ENCODE data around the gene XPNPEP1. TPM values are rescaled to one million over a fixed set of nuclear protein-coding genes. Genes with fewer than 3 reads are reported as not detected.

The XPNPEP1 gene
- total RNA-seq, 2 experiments from 2014 or later, result 83.2 to 87.3 TPM

DNA sequence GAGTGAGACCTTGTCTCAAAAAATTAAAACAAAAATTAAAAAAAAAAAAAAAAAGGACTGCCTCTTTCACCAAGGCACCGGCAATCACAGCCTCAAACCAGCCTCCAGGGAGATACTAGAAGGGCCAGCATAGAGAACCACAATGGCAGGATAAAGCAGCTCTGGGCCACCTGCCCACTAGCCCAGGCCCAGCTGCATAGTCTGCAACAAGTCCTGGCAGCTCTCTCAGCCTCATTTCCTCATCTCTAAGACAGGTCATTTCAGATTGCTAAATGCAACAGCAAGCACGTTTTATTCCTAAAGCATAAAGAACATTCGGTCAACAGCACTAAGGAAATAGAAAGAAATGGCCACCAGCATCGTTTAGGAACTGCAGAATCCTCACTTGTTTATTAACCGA is 28.8 kb downstream of the XPNPEP1 start:
- H3K4me3 Mint-ChIP-seq, result no peak overlapping the region
- no peaks in the 10 kb centered on the region for H3K27me3 Mint-ChIP-seq
- peaks cover 66% of the 10 kb centered on the region for H3K36me3 Mint-ChIP-seq (ENCODE audit: low read depth)
- ChIA-PET CTCF (interaction anchor here (1.4 kb wide), 1 partner anchor 10 kb away, joined by 6 read pairs; no protein-coding TSS in a partner anchor), POLR2A (no interaction called here)
- H3K9me3 Mint-ChIP-seq, result no peaks in the 10 kb centered on the region
- DNase-seq, result no peak
- H3K27ac Mint-ChIP-seq, result peak overlapping the region; percentile 4
- peaks cover 57% of the 10 kb centered on the region for H3K4me1 Mint-ChIP-seq

DNA sequence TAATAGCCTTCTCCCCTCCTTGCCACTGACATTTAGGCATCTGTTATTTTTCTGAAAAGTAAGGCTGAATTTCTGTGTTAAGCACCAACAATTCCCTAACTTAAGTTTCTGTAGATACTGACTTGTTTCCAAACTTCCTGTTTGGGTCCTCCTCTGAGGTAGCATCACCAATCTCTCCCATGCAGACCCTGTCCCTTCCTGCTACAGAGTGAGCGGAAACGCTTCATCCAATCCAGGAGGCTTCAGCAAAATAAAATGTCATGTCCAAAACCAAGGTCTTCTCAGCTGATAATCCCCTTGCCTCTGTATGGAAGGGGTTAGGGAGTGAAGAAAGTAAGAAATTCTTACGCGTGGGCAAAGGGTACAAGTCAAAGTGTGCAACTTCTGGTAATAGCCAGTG is 29.9 kb downstream of the XPNPEP1 start:
- H3K4me1 Mint-ChIP-seq, result peaks cover 53% of the 10 kb centered on the region
- H3K36me3 Mint-ChIP-seq (ENCODE audit: low read depth), result peaks cover 55% of the 10 kb centered on the region
- no peaks in the 10 kb centered on the region for H3K27me3 Mint-ChIP-seq
- no peak for DNase-seq
- ChIA-PET POLR2A (no interaction called here), CTCF (interaction anchor here (1.4 kb wide), 1 partner anchor 9 kb away, joined by 6 read pairs; no protein-coding TSS in a partner anchor)
- H3K9me3 Mint-ChIP-seq, result no peaks in the 10 kb centered on the region
- no peak overlapping the region for H3K27ac Mint-ChIP-seq
- no peak overlapping the region for H3K4me3 Mint-ChIP-seq

DNA sequence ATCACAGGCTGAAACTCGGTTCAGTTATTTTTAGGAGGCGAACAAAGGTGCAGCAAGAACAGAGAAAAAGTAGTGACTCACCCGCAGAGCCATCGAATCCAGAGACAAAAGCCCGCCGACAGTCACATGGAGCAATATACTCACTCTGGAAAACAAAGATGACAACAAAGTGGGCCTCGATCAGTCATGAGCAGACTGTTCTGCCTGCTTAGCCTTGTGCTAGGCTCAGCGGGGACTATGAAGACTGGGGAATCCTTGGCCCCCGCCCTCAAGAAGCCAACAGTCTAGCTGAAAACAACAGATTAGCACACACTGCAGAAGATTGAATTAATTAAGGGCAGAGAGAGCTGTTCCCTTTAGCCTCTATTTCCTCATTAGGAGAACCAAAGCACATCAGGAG is 30.4 kb downstream of the XPNPEP1 start:
- peaks cover 51% of the 10 kb centered on the region for H3K36me3 Mint-ChIP-seq (ENCODE audit: low read depth)
- ChIA-PET POLR2A (no interaction called here), CTCF (interaction anchor here (0.7 to 1.4 kb wide), 3 partner anchors 9 to 17 kb away, joined by 3 to 6 read pairs (median 5); no protein-coding TSS in a partner anchor)
- peaks cover 53% of the 10 kb centered on the region for H3K4me1 Mint-ChIP-seq
- no peak overlapping the region for H3K27ac Mint-ChIP-seq
- no peak overlapping the region for H3K4me3 Mint-ChIP-seq
- DNase-seq, result no peak
- H3K27me3 Mint-ChIP-seq, result no peaks in the 10 kb centered on the region
- no peaks in the 10 kb centered on the region for H3K9me3 Mint-ChIP-seq

DNA sequence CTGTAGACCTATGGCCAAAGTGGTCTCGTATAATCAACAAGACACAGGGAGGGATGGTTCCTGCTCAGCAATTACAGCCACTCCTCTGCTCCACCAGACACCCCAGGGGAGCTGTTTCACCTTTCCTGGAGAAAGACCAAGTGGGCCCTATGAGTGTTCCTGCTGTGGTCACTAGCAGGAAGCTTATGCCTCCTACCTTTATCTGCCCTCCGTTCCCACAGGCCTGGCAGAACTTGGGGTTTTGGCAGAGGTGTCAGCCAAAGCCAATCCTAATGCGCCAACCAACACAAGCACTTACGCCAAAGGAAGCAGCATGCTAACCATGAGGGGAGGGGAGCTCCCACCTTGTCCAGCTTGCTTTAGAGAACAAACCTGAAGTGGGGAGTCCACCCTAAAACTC is 31.2 kb downstream of the XPNPEP1 start:
- H3K9me3 Mint-ChIP-seq, result no peaks in the 10 kb centered on the region
- CTCF ChIA-PET, result interaction anchor here (0.6 to 1.3 kb wide), 4 partner anchors 8 to 388 kb away, joined by 3 to 5 read pairs (median 4); no protein-coding TSS in a partner anchor
- no peaks in the 10 kb centered on the region for H3K27me3 Mint-ChIP-seq
- no peak overlapping the region for H3K4me3 Mint-ChIP-seq
- H3K27ac Mint-ChIP-seq, result peak overlapping the region; percentile 76
- H3K36me3 Mint-ChIP-seq (ENCODE audit: low read depth), result peaks cover 44% of the 10 kb centered on the region
- POLR2A ChIA-PET, result no interaction called here
- no peak for DNase-seq
- H3K4me1 Mint-ChIP-seq, result peaks cover 57% of the 10 kb centered on the region

DNA sequence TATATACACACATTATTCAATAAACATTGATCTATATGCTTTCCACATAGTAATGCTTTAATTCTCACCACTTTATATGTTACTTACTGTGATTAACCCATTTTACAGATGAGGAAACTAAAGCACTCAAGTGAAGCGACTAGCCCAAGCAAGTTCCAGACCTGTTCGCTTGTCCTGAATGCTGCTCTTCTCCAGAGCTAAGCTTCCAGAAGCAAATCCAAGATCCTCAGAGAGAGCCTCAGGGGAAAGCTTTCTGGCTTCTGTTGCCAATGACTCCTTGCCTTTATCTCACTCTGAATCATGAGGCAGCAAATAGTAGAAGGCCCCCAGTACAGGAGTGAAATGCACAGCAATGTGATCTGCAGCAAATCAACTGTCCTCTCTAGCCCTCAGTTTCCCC is 32.2 kb downstream of the XPNPEP1 start:
- no peaks in the 10 kb centered on the region for H3K9me3 Mint-ChIP-seq
- peaks cover 62% of the 10 kb centered on the region for H3K4me1 Mint-ChIP-seq
- no peaks in the 10 kb centered on the region for H3K27me3 Mint-ChIP-seq
- H3K36me3 Mint-ChIP-seq (ENCODE audit: low read depth), result peaks cover 43% of the 10 kb centered on the region
- no peak overlapping the region for H3K27ac Mint-ChIP-seq
- POLR2A ChIA-PET, result no interaction called here
- DNase-seq, result no peak
- CTCF ChIA-PET, result interaction anchor here (0.9 kb wide), 1 partner anchor 12 kb away, joined by 3 read pairs; no protein-coding TSS in a partner anchor
- no peak overlapping the region for H3K4me3 Mint-ChIP-seq

- DNase-seq, result no peak
- Mint-ChIP-seq H3K4me1 (peaks cover 61% of the 10 kb centered on the region), H3K36me3 (ENCODE audit: low read depth) (peaks cover 49% of the 10 kb centered on the region), H3K9me3 (no peaks in the 10 kb centered on the region), H3K4me3 (no peak overlapping the region), H3K27me3 (no peaks in the 10 kb centered on the region), H3K27ac (peak overlapping the region; percentile 65)
- POLR2A ChIA-PET, result no interaction called here
- CTCF ChIA-PET, result interaction anchor here (0.9 kb wide), 1 partner anchor 188 kb away, joined by 3 read pairs; no protein-coding TSS in a partner anchor
Observed at GRCh38 chr10:109889867-109890266, 33.4 kb downstream of the XPNPEP1 start.

- H3K27ac Mint-ChIP-seq, result no peak overlapping the region
- CTCF ChIA-PET, result interaction anchor here (0.7 to 1.1 kb wide), 3 partner anchors 9 to 12 kb away, joined by 3 read pairs; no protein-coding TSS in a partner anchor
- POLR2A ChIA-PET, result no interaction called here
Observed at GRCh38 chr10:109887776-109888175, 35.5 kb downstream of the XPNPEP1 start.

DNA sequence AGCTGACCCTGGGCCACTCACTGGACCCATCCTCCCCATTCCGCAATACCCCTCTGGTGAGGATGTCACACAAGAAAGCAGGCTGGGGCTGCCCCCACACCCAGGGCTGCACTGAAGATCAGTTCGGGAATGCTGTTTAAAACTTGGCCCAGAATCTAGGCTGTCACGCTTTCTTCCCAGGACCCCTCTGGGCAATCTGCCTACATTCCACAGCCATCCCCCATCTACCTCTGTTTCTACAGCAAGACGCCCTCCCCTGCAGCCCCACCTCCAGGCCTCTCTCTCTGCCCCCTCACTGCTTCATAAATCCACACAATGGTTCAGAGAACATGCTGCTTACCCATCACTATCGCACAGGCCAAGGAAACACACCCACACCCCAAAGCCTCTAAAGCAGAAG is 36.1 kb downstream of the XPNPEP1 start:
- peaks cover 56% of the 10 kb centered on the region for H3K36me3 Mint-ChIP-seq (ENCODE audit: low read depth)
- CTCF ChIA-PET, result interaction anchor here (1.1 kb wide), 1 partner anchor 10 kb away, joined by 3 read pairs; no protein-coding TSS in a partner anchor

More at GRCh38 chr10:109887776-109888175, 35.5 kb downstream of the XPNPEP1 start:
- DNase-seq, result no peak
- no peaks in the 10 kb centered on the region for H3K27me3 Mint-ChIP-seq
- H3K36me3 Mint-ChIP-seq (ENCODE audit: low read depth), result peaks cover 55% of the 10 kb centered on the region
- H3K4me1 Mint-ChIP-seq, result peaks cover 52% of the 10 kb centered on the region
- no peaks in the 10 kb centered on the region for H3K9me3 Mint-ChIP-seq
- H3K4me3 Mint-ChIP-seq, result no peak overlapping the region

GRCh38 chr10:109886781-109887140 is 36.5 kb downstream of the XPNPEP1 start:
- H3K36me3 Mint-ChIP-seq (ENCODE audit: low read depth), result peaks cover 54% of the 10 kb centered on the region

More for the DNA sequence above, 36.1 kb downstream of the XPNPEP1 start:
- peaks cover 47% of the 10 kb centered on the region for H3K4me1 Mint-ChIP-seq
- H3K9me3 Mint-ChIP-seq, result no peaks in the 10 kb centered on the region
- H3K27me3 Mint-ChIP-seq, result no peaks in the 10 kb centered on the region
- no peak overlapping the region for H3K27ac Mint-ChIP-seq
- DNase-seq, result no peak
- no peak overlapping the region for H3K4me3 Mint-ChIP-seq
- POLR2A ChIA-PET, result no interaction called here

DNA sequence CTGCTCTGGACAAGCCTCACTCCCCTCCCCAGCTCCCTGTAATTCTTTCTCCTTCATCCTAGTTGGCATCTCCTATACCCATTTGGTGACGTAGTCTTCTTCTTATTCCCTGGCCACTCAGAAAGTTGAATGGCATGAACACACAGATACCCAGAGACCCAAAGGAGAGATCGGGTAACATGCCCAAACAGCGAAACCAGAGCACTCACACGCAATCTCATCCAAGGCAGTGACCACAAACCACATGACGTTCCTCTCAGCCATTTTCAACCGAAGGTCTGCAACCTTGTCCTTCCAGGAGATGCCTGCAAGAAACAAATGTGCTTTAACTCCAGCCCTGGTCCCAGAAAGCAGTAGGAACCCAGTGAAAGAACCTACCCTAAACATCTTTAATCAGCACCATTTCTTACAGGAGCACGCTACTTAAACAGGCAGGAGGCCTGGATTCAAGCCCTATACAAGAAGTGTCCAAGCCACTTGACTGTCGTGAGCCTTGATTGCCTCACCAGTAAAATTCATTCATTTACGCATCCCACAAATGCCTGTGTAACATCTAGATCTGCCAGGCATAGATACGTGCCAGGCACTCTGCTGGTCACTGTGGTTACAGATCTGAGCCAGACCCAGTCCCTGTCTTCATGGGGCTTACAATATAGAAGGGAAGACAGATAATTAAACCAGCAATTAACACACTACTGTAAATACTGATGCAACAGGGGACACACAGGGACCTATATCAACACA is 37.1 kb downstream of the XPNPEP1 start:
- peaks cover 48% of the 10 kb centered on the region for H3K36me3 Mint-ChIP-seq (ENCODE audit: low read depth)
- ChIA-PET POLR2A (no interaction called here), CTCF (interaction anchor here (0.5 kb wide), 1 partner anchor 188 kb away, joined by 3 read pairs; no protein-coding TSS in a partner anchor)
- no peak overlapping the region for H3K4me3 Mint-ChIP-seq
- no peaks in the 10 kb centered on the region for H3K27me3 Mint-ChIP-seq
- peaks cover 37% of the 10 kb centered on the region for H3K4me1 Mint-ChIP-seq
- H3K27ac Mint-ChIP-seq, result peak overlapping the region; percentile 22
- H3K9me3 Mint-ChIP-seq, result no peaks in the 10 kb centered on the region
- DNase-seq, result no peak

More at GRCh38 chr10:109886781-109887140, 36.5 kb downstream of the XPNPEP1 start:
- H3K27me3 Mint-ChIP-seq, result no peaks in the 10 kb centered on the region
- no peak for DNase-seq
- no peak overlapping the region for H3K27ac Mint-ChIP-seq
- peaks cover 42% of the 10 kb centered on the region for H3K4me1 Mint-ChIP-seq
- CTCF ChIA-PET, result interaction anchor here (1.1 kb wide), 1 partner anchor 10 kb away, joined by 3 read pairs; no protein-coding TSS in a partner anchor
- POLR2A ChIA-PET, result no interaction called here
- no peak overlapping the region for H3K4me3 Mint-ChIP-seq
- no peaks in the 10 kb centered on the region for H3K9me3 Mint-ChIP-seq

GRCh38 chr10:109883859-109884771 is 39.2 kb downstream of the XPNPEP1 start:
- DNase-seq, result peak; percentile 71
- POLR2A ChIA-PET, result interaction anchor here (0.6 to 1.0 kb wide), 2 partner anchors 26 to 224 kb away, joined by 4 to 7 read pairs; no protein-coding TSS in a partner anchor
- Mint-ChIP-seq H3K27ac (no peak overlapping the region), H3K9me3 (no peaks in the 10 kb centered on the region), H3K4me1 (peaks cover 23% of the 10 kb centered on the region), H3K36me3 (ENCODE audit: low read depth) (peaks cover 51% of the 10 kb centered on the region), H3K4me3 (no peak overlapping the region), H3K27me3 (no peaks in the 10 kb centered on the region)
- CTCF ChIA-PET, result interaction anchor here (0.6 to 2.3 kb wide), 26 partner anchors 8 to 442 kb away, joined by 3 to 12 read pairs (median 4); no protein-coding TSS in a partner anchor

DNA sequence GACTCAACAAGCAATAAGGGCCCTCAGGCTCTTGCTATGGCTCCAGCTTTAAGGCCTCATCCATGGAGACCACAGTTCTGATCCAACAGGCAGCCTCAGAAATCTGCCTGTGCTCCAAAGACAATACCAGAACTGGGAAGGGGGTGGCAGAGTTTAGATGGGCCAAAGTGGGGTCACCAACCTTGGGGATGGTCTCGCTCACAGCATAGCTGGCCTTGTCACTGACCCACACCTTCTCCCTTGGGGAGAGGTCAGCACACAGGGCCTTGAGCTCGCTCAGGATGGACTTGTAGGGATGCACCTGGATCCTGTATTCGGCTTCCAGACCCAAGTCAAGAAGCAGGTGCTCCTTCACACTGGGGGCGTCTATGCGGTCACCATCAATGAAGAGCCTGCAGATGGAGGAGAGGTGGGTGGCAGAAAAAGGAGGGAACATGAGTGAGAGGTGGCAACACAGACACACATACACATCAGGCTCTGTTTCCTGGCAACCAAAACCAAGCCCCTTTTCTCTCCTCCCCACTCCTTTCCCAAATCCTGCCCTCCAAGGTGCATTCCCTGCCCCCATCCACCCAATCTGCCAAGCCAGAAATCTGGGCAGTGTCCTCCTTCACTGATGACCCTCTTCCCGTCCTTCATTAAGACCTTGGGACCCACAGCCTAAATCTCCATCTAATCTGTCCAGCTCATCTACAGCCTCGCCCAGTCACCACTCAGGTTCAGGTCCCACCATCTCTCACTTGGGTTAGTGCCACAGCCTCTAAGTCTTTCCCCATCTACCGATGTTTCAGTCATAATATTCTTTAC is 40.9 kb downstream of the XPNPEP1 start:
- H3K27ac Mint-ChIP-seq, result no peak overlapping the region
- no peak overlapping the region for H3K4me3 Mint-ChIP-seq
- no peaks in the 10 kb centered on the region for H3K9me3 Mint-ChIP-seq
- DNase-seq, result no peak
- ChIA-PET POLR2A (no interaction called here), CTCF (interaction anchor here (0.6 to 2.3 kb wide), 6 partner anchors 12 to 600 kb away, joined by 3 to 10 read pairs (median 4); no protein-coding TSS in a partner anchor)
- H3K4me1 Mint-ChIP-seq, result peaks cover 23% of the 10 kb centered on the region
- peaks cover 59% of the 10 kb centered on the region for H3K36me3 Mint-ChIP-seq (ENCODE audit: low read depth)
- H3K27me3 Mint-ChIP-seq, result no peaks in the 10 kb centered on the region
